Left renal pelvis (tissue), 4 donors: Measurements from ENCODE around the gene L1CAM. TPM values are rescaled to one million over a fixed set of nuclear protein-coding genes. Genes with fewer than 3 reads are reported as not detected.

ENCODE experiments used
- DNase-seq, 4 donors: peaks; one replicate each; pipeline ENCODE4 v3.0.0-alpha.2; 2013; ENCODE audit warnings: low read depth in 4 of 4, low spot score in 3 of 4
- polyA plus RNA-seq, 4 donors: library from polyadenylated mRNA; unstranded; fragments of 120-200 nt; gene quantifications; one replicate each; pipeline ENCODE4 v1.2.1, GENCODE V29; 2013; ENCODE audit not compliant: insufficient read length in 4 of 4

L1CAM gene
- polyA plus RNA-seq, 4 donors = 1.9 to 67.6 (median 44.6) TPM

DNA sequence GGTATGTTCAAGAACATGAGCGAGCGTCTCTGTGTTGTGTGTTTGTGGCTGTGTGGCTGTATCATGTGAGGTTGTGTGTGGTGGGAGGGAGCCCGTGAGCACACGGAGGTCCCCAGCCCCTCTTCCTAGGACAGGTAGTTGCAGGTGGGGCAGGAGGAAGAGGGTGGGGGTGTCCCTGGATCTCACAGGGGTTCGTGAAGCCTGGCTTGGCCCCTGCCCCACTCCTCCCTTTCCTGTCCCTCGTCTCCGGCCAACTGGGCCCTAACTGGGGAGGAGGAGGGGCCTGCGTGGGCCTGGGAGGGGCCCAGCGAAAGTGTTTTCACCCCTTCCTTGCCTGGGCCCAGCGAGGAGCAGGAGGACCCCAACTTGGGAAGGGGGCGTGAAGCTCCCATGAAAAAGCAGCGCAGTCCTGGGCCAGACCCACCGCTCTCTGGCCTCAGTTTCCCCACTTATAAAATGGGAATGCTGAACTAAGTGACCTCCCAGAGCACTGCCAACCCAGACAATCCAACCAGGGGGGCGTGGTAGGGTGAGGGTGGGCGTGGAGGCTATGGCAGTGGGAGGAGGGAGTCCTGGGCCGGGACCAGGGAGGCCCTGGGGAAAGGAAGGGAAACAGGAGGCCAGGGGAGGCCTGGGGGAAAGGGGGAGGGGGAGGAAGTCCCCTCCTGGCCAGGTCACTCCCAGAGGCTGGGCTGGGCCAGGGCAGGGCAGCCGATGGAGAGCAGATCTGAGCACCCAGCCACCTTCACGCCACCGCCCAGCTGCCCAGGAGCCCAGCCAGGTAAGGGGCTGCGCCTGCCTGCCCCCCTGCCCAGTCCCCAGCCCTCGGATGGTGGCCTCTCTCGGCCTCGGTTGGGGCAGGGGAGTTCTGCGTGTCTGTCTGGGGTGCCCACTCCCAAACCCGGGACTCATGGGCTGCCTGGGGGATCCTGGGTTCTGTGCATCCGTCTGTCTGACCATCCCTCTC lies 18.3 kb upstream of the L1CAM start, which contains the start of gene AVPR2:
Gene AVPR2 (plus strand): TSS at position 683 of the 967 bp plus-strand sequence. CDS start 473 bp downstream, outside the sequence.
- no peak for DNase-seq

GRCh38 chrX:153903238-153903980 lies 17.4 kb upstream of the L1CAM start:
- DNase-seq = no peak

DNA sequence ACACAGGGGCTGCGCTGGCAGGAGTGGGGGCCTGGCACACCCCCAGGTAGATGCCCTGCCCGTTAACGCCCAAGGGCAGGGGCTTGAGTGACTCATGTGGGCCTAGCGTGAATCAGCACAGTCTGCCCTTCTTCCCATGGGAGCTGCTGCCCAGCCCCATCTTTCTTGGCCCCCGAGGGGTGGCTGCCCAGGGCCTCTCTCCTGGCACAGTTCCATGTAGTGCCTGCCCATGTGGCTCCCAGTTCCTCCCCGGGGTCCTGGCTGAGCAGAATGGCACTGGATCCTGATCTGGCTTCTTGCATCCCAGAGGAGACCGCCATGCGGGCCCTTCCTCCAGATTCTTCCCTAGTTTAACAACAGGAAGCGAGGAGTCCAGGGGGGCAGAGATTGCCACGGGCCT lies 16.4 kb upstream of the L1CAM start:
- DNase-seq = no peak

DNA sequence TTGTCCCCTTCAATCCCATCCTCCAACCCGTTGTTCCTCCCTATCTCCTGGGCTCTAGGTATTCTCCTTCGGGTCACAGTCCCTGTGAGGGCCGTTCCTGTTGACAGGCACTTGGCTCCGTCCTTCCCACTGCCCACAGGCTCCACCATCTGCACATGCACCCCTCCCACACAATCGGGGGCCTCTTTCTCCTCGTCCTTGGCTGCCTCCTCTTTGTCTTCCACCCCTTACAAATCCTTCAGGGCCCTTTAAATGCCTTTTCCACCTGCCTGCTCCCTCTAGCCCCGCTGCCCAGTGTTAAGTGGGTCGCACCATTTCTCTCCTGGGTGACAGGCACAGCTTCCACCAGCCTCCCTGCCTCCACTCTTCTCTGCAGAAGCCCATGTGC lies 15.8 kb upstream of the L1CAM start:
- DNase-seq = no peak

DNA sequence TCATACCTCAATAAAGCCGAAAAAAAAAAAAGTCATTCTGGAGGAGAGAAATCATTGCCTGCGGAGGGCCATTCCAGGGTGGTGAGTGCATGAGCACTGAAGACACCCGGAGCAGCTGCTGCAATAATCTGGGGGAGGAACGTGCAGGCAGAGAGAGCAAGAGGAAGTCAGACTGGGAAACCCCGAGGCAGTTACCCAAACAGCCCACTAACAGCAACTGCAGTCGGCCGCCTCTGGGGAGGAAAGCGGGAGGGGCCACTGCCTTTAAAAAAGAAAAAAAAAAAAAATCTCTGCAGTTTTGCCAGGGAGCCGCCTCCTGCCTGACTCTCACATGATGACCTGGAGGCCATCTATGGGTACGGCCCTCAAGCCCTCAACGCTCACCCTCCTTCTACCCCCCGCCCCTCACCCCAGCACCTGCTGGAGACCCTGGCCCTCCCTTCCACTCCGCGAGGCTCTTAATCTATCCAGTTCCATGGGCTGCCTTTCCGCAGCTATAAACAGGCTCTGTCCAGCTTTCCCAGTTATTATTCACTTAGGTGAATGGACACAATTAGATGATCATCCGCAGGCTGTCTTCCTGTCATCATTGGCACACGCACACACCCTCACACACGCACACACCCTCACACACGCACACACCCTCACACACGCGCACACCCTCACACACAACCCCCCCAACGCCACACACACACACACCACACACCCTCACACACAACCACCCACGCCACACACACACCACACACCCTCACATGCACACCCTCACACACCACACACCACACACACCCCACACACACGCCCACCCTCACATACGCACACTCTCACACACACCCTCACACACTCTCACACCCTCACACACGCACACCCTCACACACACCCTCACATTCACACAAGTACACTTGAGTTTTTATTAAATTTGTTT lies 15.1 kb upstream of the L1CAM start:
- no peak for DNase-seq

GRCh38 chrX:153897899-153898298 lies 11.9 kb upstream of the L1CAM start:
- no peak for DNase-seq

DNA sequence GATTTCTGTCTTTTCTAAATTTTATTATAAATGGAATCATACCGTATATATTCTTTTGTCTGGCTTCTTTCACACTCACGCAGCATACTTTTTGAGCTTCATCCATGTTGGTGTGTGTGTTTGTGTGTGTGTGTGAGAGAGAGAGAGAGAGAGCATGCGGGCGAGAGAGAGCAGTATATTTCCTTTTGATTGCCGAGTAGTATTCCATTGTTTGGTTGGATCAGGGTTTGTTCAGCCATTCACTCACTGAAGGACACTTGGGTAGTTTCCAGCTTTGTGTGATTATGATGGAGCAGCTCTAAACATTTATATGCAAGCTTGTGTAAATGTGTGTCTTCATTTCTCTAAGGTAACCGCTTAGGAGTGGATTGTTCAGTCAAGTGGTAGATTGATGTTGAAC lies 3.1 kb upstream of the L1CAM start:
- DNase-seq = no peak

DNA sequence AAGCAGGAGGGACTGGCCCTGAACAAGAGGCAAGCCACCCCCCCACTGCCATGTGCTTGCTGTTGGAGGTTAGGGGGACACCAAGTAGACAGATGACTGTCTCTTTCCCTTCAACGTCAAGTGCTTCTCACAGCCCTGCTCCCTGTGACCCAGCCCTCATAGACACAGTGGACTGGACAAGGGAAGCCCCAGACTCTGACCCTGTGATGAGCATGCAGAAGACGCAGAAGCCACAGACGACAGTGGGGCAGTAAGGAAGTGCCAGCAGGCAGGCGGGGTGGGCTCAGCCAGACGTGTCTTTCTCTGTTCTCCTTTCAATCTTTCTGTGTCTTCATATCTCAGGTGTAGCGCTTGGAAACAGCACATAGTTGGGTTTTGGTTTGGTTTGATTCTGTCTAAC lies 2.4 kb upstream of the L1CAM start:
- DNase-seq = no peak

- DNase-seq = no peak
Measured at GRCh38 chrX:153887385-153887784, 1.4 kb upstream of the L1CAM start.

DNA sequence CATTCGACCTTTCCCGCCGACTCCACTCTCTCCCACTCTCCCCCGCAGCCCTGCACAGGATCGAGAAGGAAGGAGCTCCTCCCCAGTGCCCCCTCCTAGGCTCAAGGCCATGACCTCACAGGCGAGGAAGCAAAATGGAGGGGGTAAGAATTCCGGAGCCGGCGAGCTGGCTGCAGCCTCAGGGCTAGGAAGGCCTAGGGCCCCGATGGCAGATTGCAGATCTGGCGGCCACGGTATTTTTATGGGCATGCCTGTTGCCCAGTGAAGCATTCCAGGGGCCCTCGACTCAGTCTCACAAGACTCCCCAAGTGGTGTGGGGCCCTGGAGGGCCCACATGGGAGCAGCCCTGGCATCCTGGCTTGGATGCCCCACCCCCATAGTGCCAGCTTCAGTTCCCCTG lies 942 bp upstream of the L1CAM start:
- DNase-seq = no peak

DNA sequence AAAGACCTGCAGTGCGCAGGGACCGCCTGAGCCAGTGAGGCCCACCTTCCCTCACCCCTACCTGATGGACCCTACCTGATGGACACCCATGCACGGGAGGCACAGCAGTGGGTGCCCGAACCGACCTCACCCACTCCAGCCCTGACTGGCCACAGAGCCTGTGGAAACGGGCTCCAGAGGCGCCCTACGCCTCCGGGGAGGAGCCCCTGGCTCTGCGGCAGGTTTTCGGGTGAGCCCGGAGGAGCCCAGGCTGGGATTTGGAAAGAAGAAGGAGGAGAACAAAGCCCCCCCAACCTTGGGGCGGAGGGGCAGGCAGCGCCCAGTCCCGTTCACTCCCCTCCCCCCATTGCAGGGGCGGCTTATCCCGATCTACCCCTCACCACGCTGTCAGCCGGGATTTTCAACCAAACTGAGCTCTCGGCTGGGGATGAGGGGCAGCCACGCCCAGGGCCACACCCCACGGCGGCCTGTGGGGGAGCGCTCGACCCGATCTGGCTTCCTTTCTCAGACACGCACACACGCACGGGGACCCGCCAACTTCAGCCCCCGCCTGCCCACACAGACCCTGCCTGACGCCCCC lies 675 bp downstream of the L1CAM start:
- no peak for DNase-seq

DNA sequence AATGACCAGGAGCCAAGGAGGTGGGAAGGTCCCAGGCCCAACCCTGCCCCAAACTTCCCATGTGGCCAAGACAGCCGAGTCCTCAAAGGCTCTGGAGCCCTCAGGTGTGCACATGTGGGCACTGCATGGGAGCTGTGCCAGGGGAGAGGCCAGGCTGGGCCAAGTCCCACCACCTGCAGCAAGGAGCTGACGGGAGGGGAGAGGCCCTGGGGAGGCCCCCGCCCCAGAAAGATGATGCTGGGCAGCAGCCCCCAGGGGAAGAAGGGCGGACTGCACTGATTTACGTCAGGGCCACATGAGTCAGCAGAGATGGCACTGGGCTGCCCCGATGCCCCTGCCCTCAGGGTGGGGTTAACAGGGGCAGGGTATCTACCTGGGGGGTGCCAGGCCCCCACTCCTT lies 1.4 kb downstream of the L1CAM start:
- no peak for DNase-seq

DNA sequence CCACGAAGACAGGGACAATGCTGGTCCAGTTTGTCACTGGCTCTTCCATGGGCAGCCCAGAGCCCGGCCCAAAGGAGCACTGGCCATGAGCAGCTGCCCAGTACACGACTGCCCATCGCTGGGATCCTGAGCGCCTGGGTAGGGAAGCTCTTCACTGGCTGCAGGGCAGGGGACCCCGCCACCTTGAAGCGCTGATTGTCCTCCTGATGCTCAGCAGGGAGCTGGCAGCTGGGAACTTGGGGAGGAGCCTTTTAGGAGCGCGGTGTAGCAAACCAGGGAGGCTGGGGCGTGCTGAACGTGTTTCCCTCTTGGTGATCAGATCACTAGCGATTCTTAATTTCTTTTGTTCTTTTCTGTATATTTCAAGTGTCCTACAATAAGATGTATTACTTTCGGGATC lies 1.8 kb downstream of the L1CAM start:
- no peak for DNase-seq

GRCh38 chrX:153883163-153883843 lies 2.7 kb downstream of the L1CAM start:
- no peak for DNase-seq

DNA sequence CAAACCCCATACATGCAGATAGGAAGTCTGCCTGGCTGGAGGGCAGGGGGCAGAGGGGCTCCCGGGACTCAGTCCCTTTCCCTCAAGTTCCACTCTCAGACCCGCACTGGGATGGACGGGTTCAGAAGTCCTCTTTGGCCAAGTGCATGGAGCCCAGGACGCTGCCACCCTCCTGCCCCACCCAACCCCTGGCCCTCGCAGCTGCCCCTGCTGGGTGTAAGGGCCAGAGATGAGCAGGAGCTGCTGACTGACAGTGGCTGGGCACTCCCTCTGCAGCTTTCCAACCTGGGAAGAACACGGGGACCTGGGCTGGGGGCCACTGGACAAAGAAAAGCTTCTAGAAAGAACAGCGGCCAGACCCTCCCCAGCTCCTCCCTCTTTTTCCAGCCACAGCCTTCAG lies 3.4 kb downstream of the L1CAM start:
- no peak for DNase-seq

DNA sequence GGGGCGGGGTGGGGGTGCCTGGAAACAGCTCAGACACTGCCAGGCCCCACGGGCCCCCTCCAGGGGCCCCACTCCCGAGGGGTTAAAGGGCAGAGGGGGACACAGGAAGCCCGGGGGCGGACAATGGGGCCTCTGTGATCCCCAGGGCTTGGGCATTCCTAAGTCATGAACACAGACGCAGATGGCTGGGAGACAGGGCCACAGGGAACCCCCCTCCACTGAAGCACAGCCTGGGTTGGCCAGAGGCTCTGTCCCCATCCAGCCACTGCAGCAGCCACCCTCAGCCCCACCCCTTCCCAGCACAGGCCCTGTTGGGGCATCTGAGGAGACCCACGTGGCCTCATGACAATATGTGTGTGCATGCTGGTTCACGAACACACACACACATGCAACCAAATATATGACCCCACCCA lies 3.9 kb downstream of the L1CAM start:
- no peak for DNase-seq

GRCh38 chrX:153881281-153881680 lies 4.7 kb downstream of the L1CAM start:
- no peak for DNase-seq

DNA sequence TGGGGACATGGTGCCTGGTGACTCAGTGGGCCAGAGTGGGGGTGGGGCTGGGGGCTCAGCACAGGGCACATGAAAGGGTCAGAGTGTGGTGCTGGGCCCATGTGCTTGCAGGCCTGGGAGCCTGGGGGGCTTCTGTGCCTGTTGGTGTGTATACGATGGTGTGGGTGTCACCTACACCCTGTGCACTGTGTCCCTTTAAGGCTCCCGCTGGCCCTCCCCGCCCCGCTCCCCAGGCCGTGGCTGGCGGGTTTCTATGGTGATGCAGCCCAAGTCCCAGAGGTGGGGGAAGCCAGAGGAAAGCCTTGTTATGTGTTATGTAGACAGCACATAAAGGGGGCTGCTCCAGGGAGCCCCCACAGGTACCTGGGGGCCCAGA lies 5.5 kb downstream of the L1CAM start:
- no peak for DNase-seq

DNA sequence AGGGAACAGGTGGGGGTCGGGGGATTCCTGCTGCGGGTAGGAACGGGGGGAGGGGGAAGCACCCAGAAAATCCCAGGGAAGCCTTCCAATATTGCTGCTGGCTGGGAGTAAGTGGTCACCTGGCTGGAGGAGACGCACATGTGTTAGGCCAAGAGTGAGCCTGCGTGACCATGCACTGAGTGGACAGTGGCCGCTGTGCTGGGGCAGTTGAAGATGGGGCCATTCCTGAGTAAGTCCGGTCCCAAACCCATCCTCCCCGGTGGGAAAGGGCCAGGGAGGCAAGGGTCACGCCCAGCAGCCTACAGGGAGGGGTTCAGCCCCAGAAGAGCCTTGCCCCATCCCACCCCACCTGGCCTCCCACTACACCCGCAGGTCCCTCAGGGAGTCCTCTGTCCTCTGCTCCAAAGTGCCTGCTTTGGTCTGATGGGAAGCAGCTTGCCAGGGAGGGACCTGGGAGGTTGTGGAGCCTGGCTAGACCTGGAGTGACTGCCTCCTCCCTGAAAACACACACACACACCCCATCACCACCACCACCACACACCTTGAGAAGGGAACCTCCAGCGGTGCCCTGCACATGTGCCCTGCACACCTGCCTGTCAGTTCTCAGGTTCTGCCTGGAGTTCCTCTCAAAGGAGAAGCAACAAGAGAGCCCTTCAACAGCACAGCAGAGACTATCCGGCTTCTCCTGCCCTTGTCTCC lies 6.1 kb downstream of the L1CAM start:
- no peak for DNase-seq
